ENCODE results near the gene NDUFS3.

DNA sequence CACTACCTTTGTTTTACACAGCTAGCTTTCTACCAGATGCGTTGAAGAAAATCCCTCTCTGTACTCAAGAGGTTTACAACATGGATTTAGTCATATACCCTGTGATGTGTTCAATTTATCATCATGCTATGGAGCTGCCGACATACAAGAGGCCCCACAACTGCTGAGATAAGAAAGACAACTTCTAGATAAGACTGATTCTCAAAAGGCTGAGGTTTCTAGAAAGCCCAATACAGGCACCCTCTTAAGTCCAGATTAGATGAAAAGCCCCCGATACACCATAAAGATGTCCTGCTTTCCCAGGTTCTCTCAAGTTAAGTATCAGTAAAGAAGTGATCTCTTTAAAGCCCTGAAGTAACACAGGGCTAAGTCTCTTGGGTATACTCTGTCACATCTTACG lies 49.2 kb downstream of the NDUFS3 start:
- no peak for TF ChIP-seq CTCF (IDR thresholded peaks at IDR 0.05; ENCODE audit: low read length)
- TF ChIP-seq EZH2 (IDR thresholded peaks at IDR 0.05; ENCODE audit: borderline replicate concordance, low read length) = no peak
